PC-9 (cell line): ENCODE results near the gene CRYBA1. TPM values are rescaled to one million over a fixed set of nuclear protein-coding genes. Genes with fewer than 3 reads are reported as not detected.

ENCODE experiments used
- BruUV-seq: library from RNA; stranded (reverse); fragments of 400-500 nt; replicated peaks from 2 replicates; lab custom pipeline; 2021; lab: Mats Ljungman, UMichigan
- CTCF ChIA-PET: fragments of 300-600 bp; sonication (Branson Sonifier 250); formaldehyde crosslinking; loops from one replicate; lab custom pipeline; 2022; ENCODE audit warnings: antibody characterized with exemption; lab: Charles Lee
- POLR2A ChIA-PET: fragments of 300-600 bp; sonication (Branson Sonifier 250); formaldehyde crosslinking; loops from one replicate; lab custom pipeline; 2022; ENCODE audit warnings: antibody characterized with exemption; ENCODE audit not compliant: unreplicated experiment; lab: Charles Lee
- DNase-seq, 2 experiments: peaks; one replicate each; pipeline versions ENCODE4 v3.0.0 to v3.0.0-alpha.2; 2015 to 2022; ENCODE audit warnings: mixed read lengths in 1 of 2
- H2AFZ ChIP-seq: fragments of 200-600 bp; sonication (generic); 2 replicates; pipeline ENCODE4 v1.8.1; 2017; ENCODE audit warnings: antibody characterized with exemption
- H3F3A ChIP-seq: fragments of 200-600 bp; sonication (generic); 2 replicates; pipeline ENCODE4 v1.8.1; 2017; ENCODE audit warnings: antibody characterized with exemption, mild to moderate bottlenecking, low read depth; ENCODE audit not compliant: insufficient read depth
- H3K27ac ChIP-seq: fragments of 200-600 bp; sonication (generic); 2 replicates; pipeline ENCODE4 v1.6.1; 2016; ENCODE audit warnings: mixed run types
- H3K27me3 ChIP-seq: fragments of 200-600 bp; sonication (generic); 2 replicates; pipeline ENCODE4 v1.6.1; 2016; ENCODE audit warnings: low read depth, mixed run types; ENCODE audit not compliant: insufficient read depth
- H3K36me3 ChIP-seq: fragments of 200-600 bp; sonication (generic); 2 replicates; pipeline ENCODE4 v1.6.1; 2016; ENCODE audit warnings: low read depth, mixed run types
- H3K4me1 ChIP-seq: fragments of 200-600 bp; sonication (generic); replicated peaks from 2 replicates; pipeline ENCODE4 v1.6.1; 2016; ENCODE audit warnings: mixed run types; ENCODE audit not compliant: insufficient read depth
- H3K4me2 ChIP-seq: fragments of 200-600 bp; sonication (generic); 2 replicates; pipeline ENCODE4 v1.6.1; 2017; ENCODE audit warnings: mixed run types
- H3K4me3 ChIP-seq: fragments of 200-600 bp; sonication (generic); 2 replicates; pipeline ENCODE4 v1.6.1; 2016; ENCODE audit warnings: mixed run types
- H3K79me2 ChIP-seq: fragments of 200-600 bp; sonication (generic); 2 replicates; pipeline ENCODE4 v1.6.1; 2017; ENCODE audit warnings: low read depth, mixed run types
- H3K9me2 ChIP-seq: fragments of 200-600 bp; sonication (generic); 2 replicates; pipeline ENCODE4 v1.8.1; 2017; ENCODE audit warnings: mild to moderate bottlenecking; ENCODE audit not compliant: insufficient read depth
- H3K9me3 ChIP-seq: fragments of 200-600 bp; sonication (generic); 2 replicates; pipeline ENCODE4 v1.8.1; 2016; ENCODE audit warnings: low read depth; ENCODE audit not compliant: insufficient read depth
- H4K20me1 ChIP-seq: fragments of 200-600 bp; sonication (generic); 2 replicates; pipeline ENCODE4 v1.8.1; 2017; ENCODE audit not compliant: insufficient read depth
- CTCF ChIP-seq: fragments of 200-600 bp; sonication (generic); conservative IDR thresholded peaks from 2 replicates; pipeline ENCODE4 v1.6.1; 2017; ENCODE audit warnings: mixed run types, antibody characterized with exemption, mild to moderate bottlenecking, moderate library complexity
- EZH2 ChIP-seq: fragments of 200-600 bp; sonication (generic); IDR thresholded peaks from 2 replicates; pipeline ENCODE4 v1.8.0; 2017; ENCODE audit warnings: antibody characterized with exemption, low read depth
- intact Hi-C: fragments of 100-400 bp; cut with micrococcal nuclease; formaldehyde crosslinking; loops from one replicate; pipeline ENCODE4 v1.10.0; 2022; ENCODE audit not compliant: unreplicated experiment
- total RNA-seq: library from RNA; stranded (reverse); gene quantifications from 2 replicates; pipeline ENCODE4 v1.2.3, GENCODE V29; 2021

Gene CRYBA1
- total RNA-seq, 1 experiment from 2014 or later: not detected

GRCh38 chr17:29240968-29241963 is 5.4 kb upstream of the CRYBA1 start:
- ChIA-PET POLR2A (interaction anchor here (0.6 to 1.0 kb wide), 5 partner anchors 21 to 94 kb away, joined by 3 to 7 read pairs (median 7); partner anchors contain the start of gene NUFIP2), CTCF (interaction anchor here (1.0 to 1.2 kb wide), 3 partner anchors 9 to 91 kb away, joined by 3 to 6 read pairs (median 4); no protein-coding TSS in a partner anchor)
- H3K4me3 ChIP-seq: no peak overlapping the region
- H3K27ac ChIP-seq: peak overlapping the region; percentile 73
- peaks cover 32% of the 10 kb centered on the region for H3F3A ChIP-seq
- no peak overlapping the region for H2AFZ ChIP-seq
- peaks cover 47% of the 10 kb centered on the region for H3K4me1 ChIP-seq
- H4K20me1 ChIP-seq: no peaks in the 10 kb centered on the region
- no peaks in the 10 kb centered on the region for H3K36me3 ChIP-seq
- intact Hi-C loops: loop anchor here (2.0 kb wide), 1 partner anchor 92 kb away; no protein-coding TSS in a partner anchor
- no peaks in the 10 kb centered on the region for H3K9me2 ChIP-seq
- peak overlapping the region; percentile 49 for H3K4me2 ChIP-seq
- no TSS peak for BruUV-seq
- H3K27me3 ChIP-seq: no peaks in the 10 kb centered on the region
- no peak for TF ChIP-seq CTCF
- no peak for TF ChIP-seq EZH2
- no peaks in the 10 kb centered on the region for H3K9me3 ChIP-seq
- peak; percentile 73 to 97 for DNase-seq
- H3K79me2 ChIP-seq: no peaks in the 10 kb centered on the region

DNA sequence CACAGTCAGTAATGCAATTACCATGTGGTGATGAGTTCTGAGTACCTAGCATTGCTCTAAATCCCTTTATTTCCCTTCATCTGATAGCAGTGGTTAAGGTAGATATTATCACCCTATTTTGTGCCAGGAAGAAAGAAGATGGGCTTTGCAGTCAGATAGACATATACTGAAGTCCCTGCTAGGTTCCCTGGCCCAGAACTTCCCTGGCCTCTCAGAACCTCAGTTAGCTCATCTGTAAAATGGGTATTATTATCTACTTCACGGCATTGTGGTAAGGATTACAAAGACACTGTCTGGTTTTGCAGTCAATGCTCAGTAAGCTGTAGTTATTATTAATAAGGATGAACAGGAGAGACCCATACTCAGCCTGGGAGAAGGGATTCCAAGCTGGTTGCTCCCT is 4.6 kb upstream of the CRYBA1 start:
- TF ChIP-seq CTCF (no peak), EZH2 (no peak)
- Histone ChIP-seq H3F3A (peaks cover 32% of the 10 kb centered on the region), H3K9me2 (no peaks in the 10 kb centered on the region), H3K79me2 (no peaks in the 10 kb centered on the region), H3K36me3 (no peaks in the 10 kb centered on the region), H3K4me1 (peaks cover 47% of the 10 kb centered on the region), H4K20me1 (no peaks in the 10 kb centered on the region), H3K9me3 (no peaks in the 10 kb centered on the region), H3K27ac (peak overlapping the region; percentile 73; the same call in 1 of the 2 replicates), H2AFZ (no peak overlapping the region), H3K4me2 (no peak overlapping the region), H3K4me3 (no peak overlapping the region), H3K27me3 (no peaks in the 10 kb centered on the region)
- BruUV-seq: no TSS peak
- intact Hi-C loops: no loop called here
- CTCF ChIA-PET: interaction anchor here (1.2 kb wide), 1 partner anchor 8 kb away, joined by 3 read pairs; no protein-coding TSS in a partner anchor
- POLR2A ChIA-PET: no interaction called here
- DNase-seq: no peak

DNA sequence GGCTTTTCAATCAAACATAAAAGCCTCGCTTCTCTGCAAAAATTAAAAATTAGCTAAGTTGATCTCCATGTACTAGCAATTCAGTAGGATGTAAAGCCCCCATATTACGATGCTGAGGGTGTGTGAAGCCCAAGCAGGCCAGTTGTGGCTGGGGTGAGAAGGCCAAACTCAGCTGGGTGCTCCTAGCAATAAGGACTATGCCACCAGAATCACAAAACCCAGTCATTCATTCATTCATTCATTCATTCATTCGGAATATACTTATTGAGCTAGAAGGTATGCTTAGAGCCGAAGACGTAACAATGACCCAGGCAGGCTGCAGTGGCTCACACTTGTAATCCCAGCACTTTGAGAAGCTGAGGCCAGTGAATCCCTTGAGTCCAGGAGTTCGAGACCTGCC is 3.9 kb upstream of the CRYBA1 start:
- no peak overlapping the region for H3K4me3 ChIP-seq
- no TSS peak for BruUV-seq
- CTCF ChIA-PET: no interaction called here

More for the DNA sequence above, 3.9 kb upstream of the CRYBA1 start:
- POLR2A ChIA-PET: no interaction called here
- H3K9me3 ChIP-seq: no peaks in the 10 kb centered on the region
- peaks cover 27% of the 10 kb centered on the region for H3F3A ChIP-seq
- peaks cover 41% of the 10 kb centered on the region for H3K4me1 ChIP-seq
- H3K27ac ChIP-seq: no peak overlapping the region
- no peak overlapping the region for H2AFZ ChIP-seq
- no peak overlapping the region for H3K4me2 ChIP-seq
- no peaks in the 10 kb centered on the region for H3K79me2 ChIP-seq
- H3K27me3 ChIP-seq: no peaks in the 10 kb centered on the region
- H3K36me3 ChIP-seq: no peaks in the 10 kb centered on the region
- no peaks in the 10 kb centered on the region for H4K20me1 ChIP-seq
- intact Hi-C loops: no loop called here
- DNase-seq: no peak
- H3K9me2 ChIP-seq: no peaks in the 10 kb centered on the region
- TF ChIP-seq CTCF (no peak), EZH2 (no peak)
